H54 (cell line): ENCODE measurements around the gene HYAL4.

Source experiments
- DNase-seq: peaks from one replicate; pipeline ENCODE4 v3.0.0; 2011; ENCODE audit warnings: low spot score, mixed read lengths; ENCODE audit not compliant: insufficient read length
- FAIRE-seq: peaks from 3 replicates; lab custom pipeline; 2011; peaks lifted over from hg19 to GRCh38; lab: Jason Lieb, UNC
- POLR2A ChIP-seq: IDR thresholded peaks from 2 replicates; pipeline ENCODE4 v1.6.1; 2011; ENCODE audit warnings: low read depth, mild to moderate bottlenecking, low read length

HYAL4 gene

GRCh38 chr7:123905714-123906113, 60.7 kb downstream of the HYAL4 start:
- DNase-seq (no peak), FAIRE-seq (no peak)
- no peak for TF ChIP-seq POLR2A

- DNase-seq (no peak), FAIRE-seq (no peak)
- TF ChIP-seq POLR2A: no peak
These were observed 71.3 kb downstream of the HYAL4 start for GRCh38 chr7:123916240-123916724.

GRCh38 chr7:123917878-123918277, 72.9 kb downstream of the HYAL4 start:
- FAIRE-seq (no peak), DNase-seq (no peak)
- TF ChIP-seq POLR2A: no peak

- no peak for TF ChIP-seq POLR2A
- DNase-seq (no peak), FAIRE-seq (no peak)
These were observed 73.3 kb downstream of the HYAL4 start for GRCh38 chr7:123918309-123918708.

- FAIRE-seq: no peak
- no peak for DNase-seq
These were observed 78.6 kb downstream of the HYAL4 start for GRCh38 chr7:123923599-123923998.

GRCh38 chr7:123924941-123925340, 80.0 kb downstream of the HYAL4 start, which contains the start of gene SPAM1:
TSS of gene SPAM1 (plus strand) at chr7:123925241. CDS start at chr7:123953571, 28,330 bp downstream.
- DNase-seq (no peak), FAIRE-seq (no peak)
- TF ChIP-seq POLR2A: no peak

More at GRCh38 chr7:123923599-123923998, 78.6 kb downstream of the HYAL4 start:
- TF ChIP-seq POLR2A: no peak
